ENCODE results near the gene DVL1. TPM values are rescaled to one million over a fixed set of nuclear protein-coding genes. Genes with fewer than 3 reads are reported as not detected.

Gene DVL1
- total and polyA plus RNA-seq, 10 of the 15 experiments (the other 5 are each of a cell fraction or from before 2014, with no cell fraction given), result 0.10 to 31.1 (median 4.6) TPM

DNA sequence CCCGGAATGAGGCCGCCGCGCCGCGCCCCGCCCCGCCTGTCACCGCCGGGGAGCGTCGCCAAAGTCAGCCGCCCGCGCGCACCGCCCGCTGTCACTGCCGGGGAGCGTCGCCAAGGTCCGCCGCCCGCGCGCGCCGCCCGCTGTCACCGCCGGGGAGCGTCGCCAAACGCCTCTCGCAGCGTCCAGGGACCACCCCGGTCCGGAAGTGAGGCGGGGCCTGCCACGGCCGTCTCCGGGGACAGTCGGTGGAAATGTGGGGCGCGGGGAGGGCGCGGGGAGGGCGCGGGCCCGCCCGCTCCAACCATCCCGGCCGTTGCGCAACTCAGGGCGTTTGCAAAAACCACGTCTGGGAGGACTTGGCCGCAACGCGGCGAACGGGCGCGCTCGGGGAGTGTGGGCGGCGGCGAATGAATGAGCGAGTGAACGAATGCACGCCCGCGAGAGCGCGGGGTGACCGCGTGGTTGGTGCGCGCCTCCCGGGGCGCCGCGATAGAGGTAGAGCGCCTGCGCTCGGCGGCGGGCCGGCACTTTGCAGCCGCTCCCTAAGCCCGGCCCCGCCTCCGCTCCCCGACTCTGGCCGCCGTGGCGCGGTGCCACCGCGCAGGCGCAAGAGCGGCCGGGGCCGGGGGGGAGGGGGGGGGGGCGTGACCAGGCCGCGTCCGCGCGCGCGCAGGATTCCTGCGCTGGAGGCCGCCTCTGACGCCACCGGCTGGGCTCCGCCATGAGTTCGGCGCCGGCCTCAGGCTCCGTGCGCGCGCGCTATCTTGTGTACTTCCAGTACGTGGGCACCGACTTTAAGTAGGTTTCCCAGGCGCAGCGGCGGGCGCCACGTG lies 41.1 kb downstream of the DVL1 start, which contains the start of the genes ACAP3 and PUSL1:
Gene ACAP3 (minus strand): TSS at position 8 of the 833 bp plus-strand sequence. CDS start 115 bp downstream, outside the sequence.
Gene PUSL1 (plus strand): TSS at position 675 of the 833 bp plus-strand sequence. CDS start 47 bp downstream, at position 722.
- Histone ChIP-seq H3K9ac (ENCODE audit: control insufficient read depth, insufficient read depth, low read length) (peak within 1 kb of the TSS; percentile 77), H4K20me1 (ENCODE audit: control insufficient read depth, insufficient read depth) (no peaks in the 10 kb centered on the region), H3K4me2 (ENCODE audit: control insufficient read depth, insufficient read depth) (peak within 1 kb of the TSS; percentile 99), H3K36me3 (ENCODE audit: control insufficient read depth in 2 of 2, insufficient read depth in 2 of 2, low read length in 1 of 2) (peaks cover 0 to 14% of the 10 kb centered on the region in 2 experiments; a peak in 3 of 4 replicates), H3K79me2 (ENCODE audit: control insufficient read depth, insufficient read depth, low read length) (peaks cover 26% of the 10 kb centered on the region), H3K4me3 (peak within 1 kb of the TSS; percentile 84), H3K9me3 (replicated peaks; ENCODE audit: control insufficient read depth, insufficient read depth, low read length) (no peaks in the 10 kb centered on the region), H2AFZ (ENCODE audit: control insufficient read depth, low read depth, low read length) (peak within 1 kb of the TSS; percentile 87), H3K4me1 (ENCODE audit: control insufficient read depth, insufficient read depth, low read length) (peaks cover 27% of the 10 kb centered on the region), H3K27me3 (replicated peaks in 1 of 2; ENCODE audit: control insufficient read depth in 2 of 2, insufficient read depth in 2 of 2, low read length in 1 of 2) (no peaks in the 10 kb centered on the region), H3K27ac (ENCODE audit: control insufficient read depth, insufficient read depth) (peak within 1 kb of the TSS; percentile 78)
- DNase-seq (ENCODE audit: low read depth, low spot score), result peak; percentile 40
- CTCF ChIA-PET, result no interaction called here
- in situ Hi-C loops (cut with MboI) (no loop called here), intact Hi-C loops (cut with micrococcal nuclease; ENCODE audit: unreplicated experiment) (loop anchor here (2.0 to 5.0 kb wide), 2 partner anchors 67 to 191 kb away; partner anchors contain the start of genes AURKAIP1 and C1orf159)
- under 1% methylated on average over 93 of the region's 131 CpGs for WGBS (ENCODE audit: insufficient coverage, insufficient replicate concordance, low lambda C conversion rate, missing lambda C conversion rate)
- no TSS peak for BruUV-seq (replicated peaks)
- peak; percentile 65 for FAIRE-seq
- SMC1A ChIA-PET (ENCODE audit: uncharacterized antibody, unreplicated experiment), result no interaction called here
- RAD21 ChIA-PET (ENCODE audit: unreplicated experiment), result no interaction called here
- POLR2A ChIA-PET, result no interaction called here
- peak; percentile 68 for ATAC-seq
- TF ChIP-seq NRF1 (conservative IDR thresholded peaks at IDR 0.05; ENCODE audit: low read depth, low read length), result peak; percentile 49
- no peak for TF ChIP-seq BCL11A (IDR thresholded peaks at IDR 0.05; ENCODE audit: low read depth, low read length)
- TF ChIP-seq, protein P1, sequence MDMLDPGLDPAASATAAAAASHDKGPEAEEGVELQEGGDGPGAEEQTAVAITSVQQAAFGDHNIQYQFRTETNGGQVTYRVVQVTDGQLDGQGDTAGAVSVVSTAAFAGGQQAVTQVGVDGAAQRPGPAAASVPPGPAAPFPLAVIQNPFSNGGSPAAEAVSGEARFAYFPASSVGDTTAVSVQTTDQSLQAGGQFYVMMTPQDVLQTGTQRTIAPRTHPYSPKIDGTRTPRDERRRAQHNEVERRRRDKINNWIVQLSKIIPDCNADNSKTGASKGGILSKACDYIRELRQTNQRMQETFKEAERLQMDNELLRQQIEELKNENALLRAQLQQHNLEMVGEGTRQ (IDR thresholded peaks at IDR 0.05; ENCODE audit: borderline replicate concordance, low read depth, low read length), result no peak
- peak; percentile 6 to 76; a peak in 1 of 4 replicates for TF ChIP-seq BHLHE40 (IDR thresholded peaks at IDR 0.05; ENCODE audit: borderline replicate concordance in 1 of 2, low read depth in 2 of 2, low read length in 1 of 2)
- TF ChIP-seq CHD4 (IDR thresholded peaks at IDR 0.05), result no peak
- TF ChIP-seq CREM (IDR thresholded peaks at IDR 0.05; ENCODE audit: low read depth), result peak; percentile 17
- TF ChIP-seq RAD21 (IDR thresholded peaks at IDR 0.05; ENCODE audit: insufficient read depth, low read depth, low read length), result no peak
- TF ChIP-seq, protein P2, sequence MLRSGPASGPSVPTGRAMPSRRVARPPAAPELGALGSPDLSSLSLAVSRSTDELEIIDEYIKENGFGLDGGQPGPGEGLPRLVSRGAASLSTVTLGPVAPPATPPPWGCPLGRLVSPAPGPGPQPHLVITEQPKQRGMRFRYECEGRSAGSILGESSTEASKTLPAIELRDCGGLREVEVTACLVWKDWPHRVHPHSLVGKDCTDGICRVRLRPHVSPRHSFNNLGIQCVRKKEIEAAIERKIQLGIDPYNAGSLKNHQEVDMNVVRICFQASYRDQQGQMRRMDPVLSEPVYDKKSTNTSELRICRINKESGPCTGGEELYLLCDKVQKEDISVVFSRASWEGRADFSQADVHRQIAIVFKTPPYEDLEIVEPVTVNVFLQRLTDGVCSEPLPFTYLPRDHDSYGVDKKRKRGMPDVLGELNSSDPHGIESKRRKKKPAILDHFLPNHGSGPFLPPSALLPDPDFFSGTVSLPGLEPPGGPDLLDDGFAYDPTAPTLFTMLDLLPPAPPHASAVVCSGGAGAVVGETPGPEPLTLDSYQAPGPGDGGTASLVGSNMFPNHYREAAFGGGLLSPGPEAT (IDR thresholded peaks at IDR 0.05; ENCODE audit: low read depth), result peak; percentile 76; the same call in 1 of the 2 replicates
- TF ChIP-seq TBL1XR1 (IDR thresholded peaks at IDR 0.05; ENCODE audit: low read depth, low read length), result no peak
- TF ChIP-seq SRF (IDR thresholded peaks at IDR 0.05; ENCODE audit: low read depth in 2 of 2, low read length in 2 of 2), result no peak
- TF ChIP-seq, protein P3, sequence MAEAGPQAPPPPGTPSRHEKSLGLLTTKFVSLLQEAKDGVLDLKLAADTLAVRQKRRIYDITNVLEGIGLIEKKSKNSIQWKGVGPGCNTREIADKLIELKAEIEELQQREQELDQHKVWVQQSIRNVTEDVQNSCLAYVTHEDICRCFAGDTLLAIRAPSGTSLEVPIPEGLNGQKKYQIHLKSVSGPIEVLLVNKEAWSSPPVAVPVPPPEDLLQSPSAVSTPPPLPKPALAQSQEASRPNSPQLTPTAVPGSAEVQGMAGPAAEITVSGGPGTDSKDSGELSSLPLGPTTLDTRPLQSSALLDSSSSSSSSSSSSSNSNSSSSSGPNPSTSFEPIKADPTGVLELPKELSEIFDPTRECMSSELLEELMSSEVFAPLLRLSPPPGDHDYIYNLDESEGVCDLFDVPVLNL (IDR thresholded peaks at IDR 0.05; ENCODE audit: low read depth, low read length), result no peak; the same call in 1 of the 2 replicates
- peak; percentile 47; the same call in 1 of the 2 replicates for TF ChIP-seq LARP7 (IDR thresholded peaks at IDR 0.05)
- TF ChIP-seq, protein P4, sequence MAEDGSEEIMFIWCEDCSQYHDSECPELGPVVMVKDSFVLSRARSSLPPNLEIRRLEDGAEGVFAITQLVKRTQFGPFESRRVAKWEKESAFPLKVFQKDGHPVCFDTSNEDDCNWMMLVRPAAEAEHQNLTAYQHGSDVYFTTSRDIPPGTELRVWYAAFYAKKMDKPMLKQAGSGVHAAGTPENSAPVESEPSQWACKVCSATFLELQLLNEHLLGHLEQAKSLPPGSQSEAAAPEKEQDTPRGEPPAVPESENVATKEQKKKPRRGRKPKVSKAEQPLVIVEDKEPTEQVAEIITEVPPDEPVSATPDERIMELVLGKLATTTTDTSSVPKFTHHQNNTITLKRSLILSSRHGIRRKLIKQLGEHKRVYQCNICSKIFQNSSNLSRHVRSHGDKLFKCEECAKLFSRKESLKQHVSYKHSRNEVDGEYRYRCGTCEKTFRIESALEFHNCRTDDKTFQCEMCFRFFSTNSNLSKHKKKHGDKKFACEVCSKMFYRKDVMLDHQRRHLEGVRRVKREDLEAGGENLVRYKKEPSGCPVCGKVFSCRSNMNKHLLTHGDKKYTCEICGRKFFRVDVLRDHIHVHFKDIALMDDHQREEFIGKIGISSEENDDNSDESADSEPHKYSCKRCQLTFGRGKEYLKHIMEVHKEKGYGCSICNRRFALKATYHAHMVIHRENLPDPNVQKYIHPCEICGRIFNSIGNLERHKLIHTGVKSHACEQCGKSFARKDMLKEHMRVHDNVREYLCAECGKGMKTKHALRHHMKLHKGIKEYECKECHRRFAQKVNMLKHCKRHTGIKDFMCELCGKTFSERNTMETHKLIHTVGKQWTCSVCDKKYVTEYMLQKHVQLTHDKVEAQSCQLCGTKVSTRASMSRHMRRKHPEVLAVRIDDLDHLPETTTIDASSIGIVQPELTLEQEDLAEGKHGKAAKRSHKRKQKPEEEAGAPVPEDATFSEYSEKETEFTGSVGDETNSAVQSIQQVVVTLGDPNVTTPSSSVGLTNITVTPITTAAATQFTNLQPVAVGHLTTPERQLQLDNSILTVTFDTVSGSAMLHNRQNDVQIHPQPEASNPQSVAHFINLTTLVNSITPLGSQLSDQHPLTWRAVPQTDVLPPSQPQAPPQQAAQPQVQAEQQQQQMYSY (CRISPR knock-in tag; IDR thresholded peaks at IDR 0.05), result no peak
- peak; percentile 77; the same call in 1 of the 2 replicates for TF ChIP-seq RB1 (IDR thresholded peaks at IDR 0.05; ENCODE audit: borderline replicate concordance)
